ENCODE results near the gene CFAP221. TPM values are rescaled to one million over a fixed set of nuclear protein-coding genes. Genes with fewer than 3 reads are reported as not detected.

CFAP221 gene
- total RNA-seq, 2 donors from 2014 or later, result 0.56 TPM; not detected in 1

- TF ChIP-seq CTCF (IDR thresholded peaks at IDR 0.05), result no peak
- DNase-seq (ENCODE audit: low spot score), result no peak
- H3K4me3 ChIP-seq, result no peak overlapping the region
- H3K36me3 ChIP-seq, result no peaks in the 10 kb centered on the region
- H3K27ac ChIP-seq, result no peak overlapping the region
- no peaks in the 10 kb centered on the region for H3K27me3 ChIP-seq (replicated peaks; ENCODE audit: insufficient read depth)
- no peak for ATAC-seq (ENCODE audit: insufficient number of reproducible peaks, low FRiP score, low read depth)
- H3K9me3 ChIP-seq, result no peaks in the 10 kb centered on the region
- peaks cover 0 to 6% of the 10 kb centered on the region in 2 donors for H3K4me1 ChIP-seq (ENCODE audit: control insufficient read depth in 1 of 2, low read depth in 2 of 2)
These were observed 39.0 kb downstream of the CFAP221 start for GRCh38 chr2:119583291-119583690.

GRCh38 chr2:119584469-119584868 lies 40.2 kb downstream of the CFAP221 start:
- Histone ChIP-seq H3K27me3 (replicated peaks; ENCODE audit: insufficient read depth) (no peaks in the 10 kb centered on the region), H3K9me3 (no peaks in the 10 kb centered on the region), H3K4me1 (ENCODE audit: control insufficient read depth in 1 of 2, low read depth in 2 of 2) (peaks cover 0 to 3% of the 10 kb centered on the region in 2 donors), H3K27ac (no peak overlapping the region), H3K4me3 (no peak overlapping the region), H3K36me3 (no peaks in the 10 kb centered on the region)
- TF ChIP-seq CTCF (IDR thresholded peaks at IDR 0.05), result no peak
- ATAC-seq (ENCODE audit: insufficient number of reproducible peaks, low FRiP score, low read depth) (no peak), DNase-seq (ENCODE audit: low spot score) (no peak)

GRCh38 chr2:119586085-119586484 lies 41.8 kb downstream of the CFAP221 start:
- H3K27me3 ChIP-seq (replicated peaks; ENCODE audit: insufficient read depth), result no peaks in the 10 kb centered on the region
- no peak overlapping the region for H3K4me3 ChIP-seq
- ATAC-seq (ENCODE audit: insufficient number of reproducible peaks, low FRiP score, low read depth) (no peak), DNase-seq (ENCODE audit: low spot score) (no peak)
- H3K9me3 ChIP-seq, result no peaks in the 10 kb centered on the region
- no peak overlapping the region for H3K27ac ChIP-seq
- no peaks in the 10 kb centered on the region for H3K36me3 ChIP-seq
- H3K4me1 ChIP-seq (ENCODE audit: control insufficient read depth in 1 of 2, low read depth in 2 of 2), result no peaks in the 10 kb centered on the region
- no peak for TF ChIP-seq CTCF (IDR thresholded peaks at IDR 0.05)

- H3K27me3 ChIP-seq (replicated peaks; ENCODE audit: insufficient read depth), result no peaks in the 10 kb centered on the region
- no peak for ATAC-seq (ENCODE audit: insufficient number of reproducible peaks, low FRiP score, low read depth)
- TF ChIP-seq CTCF (IDR thresholded peaks at IDR 0.05), result no peak
- H3K4me1 ChIP-seq (ENCODE audit: control insufficient read depth in 1 of 2, low read depth in 2 of 2), result no peaks in the 10 kb centered on the region
- H3K4me3 ChIP-seq, result no peak overlapping the region
- no peaks in the 10 kb centered on the region for H3K9me3 ChIP-seq
- no peaks in the 10 kb centered on the region for H3K36me3 ChIP-seq
- no peak overlapping the region for H3K27ac ChIP-seq
- no peak for DNase-seq (ENCODE audit: low spot score)
These were observed 46.6 kb downstream of the CFAP221 start for GRCh38 chr2:119590873-119591272.

- ATAC-seq (ENCODE audit: insufficient number of reproducible peaks, low FRiP score, low read depth), result no peak
- TF ChIP-seq CTCF (IDR thresholded peaks at IDR 0.05), result no peak
These were observed 47.3 kb downstream of the CFAP221 start for GRCh38 chr2:119591523-119591922.

More at GRCh38 chr2:119591523-119591922, 47.3 kb downstream of the CFAP221 start:
- Histone ChIP-seq H3K4me3 (no peak overlapping the region), H3K27ac (no peak overlapping the region), H3K36me3 (no peaks in the 10 kb centered on the region), H3K4me1 (ENCODE audit: control insufficient read depth in 1 of 2, low read depth in 2 of 2) (no peaks in the 10 kb centered on the region), H3K9me3 (no peaks in the 10 kb centered on the region), H3K27me3 (replicated peaks; ENCODE audit: insufficient read depth) (no peaks in the 10 kb centered on the region)
- no peak for DNase-seq (ENCODE audit: low spot score)
